B cell (primary cell): ENCODE results near the gene TRIM9. TPM values are rescaled to one million over a fixed set of nuclear protein-coding genes. Genes with fewer than 3 reads are reported as not detected.

Source experiments
- polyA plus RNA-seq: library from polyadenylated mRNA; depleted of rRNA; stranded (reverse); fragments of >200 nt; gene quantifications from 2 replicates; pipeline ENCODE4 v1.2.3, GENCODE V29; 2012
- total RNA-seq, 2 donors: library from RNA; stranded (reverse); fragments of 120-200 nt in 1 of 2; gene quantifications; 1 replicate in 1 of 2; 2 replicates in 1 of 2; pipeline versions ENCODE4 v1.2.3 to v1.2.4, GENCODE V29; 2013 to 2022

TRIM9 gene
- total and polyA plus RNA-seq, 2 donors (not counting 1 experiment from before 2014, with no cell fraction given): 0.24 to 0.32 TPM

Other genes starting within 250 kb of the TRIM9 start
- not detected in 2 replicates for gene ABHD12B, start 223.1 kb downstream of the TRIM9 start, total RNA-seq
- gene ABHD12B, start 223.1 kb downstream of the TRIM9 start, polyA plus RNA-seq: not detected in 2 replicates
- gene PYGL, start 150.6 kb downstream of the TRIM9 start, total RNA-seq: 0.49 and 0.64 TPM in 2 replicates
- gene PYGL, start 150.6 kb downstream of the TRIM9 start, polyA plus RNA-seq: 0.37 and 0.60 TPM in 2 replicates
- gene TMX1, start 145.1 kb upstream of the TRIM9 start, total RNA-seq: 26.4 and 28.6 TPM in 2 replicates
- gene TMX1, start 145.1 kb upstream of the TRIM9 start, polyA plus RNA-seq: 4.8 and 7.0 TPM in 2 replicates